GM12873 (cell line): Measurements from ENCODE around the gene ASMTL.

Experiments used
- CTCF ChIP-seq: IDR thresholded peaks from 2 replicates; pipeline ENCODE4 v1.5.1; 2012; ENCODE audit warnings: low read depth, mild to moderate bottlenecking, moderate library complexity, low read length, control low read depth; ENCODE audit not compliant: insufficient read depth; ENCODE audit errors: missing control alignments

Gene ASMTL

GRCh38 chrX:1440506-1440905, 12.2 kb downstream of the ASMTL start:
- no peak for TF ChIP-seq CTCF

- TF ChIP-seq CTCF: no peak
Measured at GRCh38 chrX:1435241-1435895, 17.3 kb downstream of the ASMTL start.

- TF ChIP-seq CTCF: no peak
Measured at GRCh38 chrX:1434871-1435240, 17.9 kb downstream of the ASMTL start.

GRCh38 chrX:1433646-1434357, 18.9 kb downstream of the ASMTL start:
- TF ChIP-seq CTCF: no peak

- TF ChIP-seq CTCF: no peak
Measured at GRCh38 chrX:1430451-1430850, 22.3 kb downstream of the ASMTL start.

GRCh38 chrX:1427756-1428155, 25.0 kb downstream of the ASMTL start:
- TF ChIP-seq CTCF: no peak

- TF ChIP-seq CTCF: no peak
Measured at GRCh38 chrX:1425381-1425780, 27.3 kb downstream of the ASMTL start.
